Stomach (tissue), 4 donors: ENCODE results near the gene COMMD1.
"Not testable (repeated sequence)": the region's sequence is repeated elsewhere in the genome, so short reads cannot be mapped to it uniquely, and the experiment has no call there.

Experiments used
- EP300 ChIP-seq: sonication (generic); formaldehyde crosslinking; IDR thresholded peaks from one replicate; pipeline ENCODE4 v1.6.1; 2017; ENCODE audit warnings: antibody characterized with exemption
- POLR2A ChIP-seq, 4 donors: fragments of 450-650 bp; IDR thresholded peaks; one replicate each; pipeline ENCODE4 v1.6.1; 2016; ENCODE audit warnings: antibody characterized with exemption in 4 of 4, control low read depth in 2 of 4, mild to moderate bottlenecking in 1 of 4, moderate library complexity in 1 of 4

DNA sequence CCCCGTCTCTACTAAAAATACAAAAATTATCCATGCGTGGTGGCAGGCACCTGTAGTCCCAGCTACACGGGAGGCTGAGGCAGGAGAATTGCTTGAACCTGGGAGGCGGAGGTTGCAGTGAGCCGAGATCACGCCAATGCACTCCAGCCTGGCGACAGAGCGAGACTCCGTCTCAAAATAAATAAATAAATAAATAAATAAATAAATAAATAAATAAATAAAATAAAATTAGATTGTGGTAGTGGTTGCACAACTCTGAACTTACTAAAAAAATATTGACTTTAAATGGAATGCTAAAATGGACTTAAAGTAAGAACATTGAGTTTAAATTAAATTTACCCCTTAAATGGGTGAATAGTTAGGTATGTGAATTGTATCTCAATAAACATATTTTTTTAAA lies 255.2 kb downstream of the COMMD1 start:
- TF ChIP-seq POLR2A (IDR thresholded peaks at IDR 0.05); EP300: not testable (repeated sequence)
